SK-N-SH (cell line): ENCODE results near the gene ZNF484. TPM values are rescaled to one million over a fixed set of nuclear protein-coding genes. Genes with fewer than 3 reads are reported as not detected.
"Not testable (repeated sequence)": the region's sequence is repeated elsewhere in the genome, so short reads cannot be mapped to it uniquely, and the experiment has no call there.

ENCODE experiments used
- CTCF ChIA-PET: fragments of 300-600, 350-600 bp; formaldehyde crosslinking; extraction: SDS; loops from one replicate; lab custom pipeline; 2021; lab: Yijun Ruan, JAX
- POLR2A ChIA-PET: fragments of 350-600 bp; sonication (Branson Sonifier 250); formaldehyde crosslinking; extraction: SDS; loops from one replicate; lab custom pipeline; 2020; ENCODE audit warnings: antibody characterized with exemption, inconsistent platforms; lab: Yijun Ruan, JAX
- DNase-seq: peaks from one replicate; pipeline ENCODE4 v3.0.0; 2012
- H2AFZ ChIP-seq: fragments of 200-600 bp; sonication (generic); 2 replicates; pipeline ENCODE4 v1.8.1; 2016; ENCODE audit warnings: antibody characterized with exemption, mild to moderate bottlenecking, low read depth
- H3F3A ChIP-seq: fragments of 200-600 bp; sonication (generic); replicated peaks from 2 replicates; pipeline ENCODE3; 2016; ENCODE audit warnings: antibody characterized with exemption, mild to moderate bottlenecking; ENCODE audit not compliant: insufficient read depth
- H3K27ac ChIP-seq, 2 experiments: fragments of 200-500 bp in 1 of 2; fragments of 200-600 bp in 1 of 2; sonication (Bioruptor generic) in 1 of 2; sonication (generic), shearing (Covaris generic) in 1 of 2; 2 replicates each; pipeline versions ENCODE4 v1.5.1 to v1.6.1; 2014 to 2016; ENCODE audit warnings: low read depth in 2 of 2, inconsistent platforms in 1 of 2, low read length in 1 of 2, mild to moderate bottlenecking in 1 of 2, mixed read lengths in 1 of 2
- H3K27me3 ChIP-seq: fragments of 200-600 bp; sonication (generic), shearing (Covaris generic); 2 replicates; pipeline ENCODE4 v1.6.1; 2016; ENCODE audit warnings: mixed run types; ENCODE audit not compliant: insufficient read depth
- H3K36me3 ChIP-seq, 2 experiments: fragments of 200-500 bp in 1 of 2; fragments of 200-600 bp in 1 of 2; sonication (Bioruptor generic) in 1 of 2; sonication (generic) in 1 of 2; replicated peaks in 1 of 2; 2 replicates each; pipeline versions ENCODE3 to v1.5.1; 2014 to 2016; ENCODE audit warnings: low read length in 1 of 2, mild to moderate bottlenecking in 1 of 2; ENCODE audit not compliant: insufficient read depth in 2 of 2, control insufficient read depth in 1 of 2
- H3K4me1 ChIP-seq, 2 experiments: fragments of 200-500 bp in 1 of 2; fragments of 200-600 bp in 1 of 2; sonication (Bioruptor generic) in 1 of 2; sonication (generic), shearing (Covaris generic) in 1 of 2; 2 replicates each; pipeline versions ENCODE4 v1.5.1 to v1.6.1; 2014 to 2016; ENCODE audit warnings: low read depth in 1 of 2, low read length in 1 of 2, mixed run types in 1 of 2; ENCODE audit not compliant: insufficient read depth in 2 of 2, control insufficient read depth in 1 of 2
- H3K4me2 ChIP-seq: fragments of 200-600 bp; sonication (generic), shearing (Covaris generic); 2 replicates; pipeline ENCODE4 v1.6.1; 2017; ENCODE audit warnings: mixed run types
- H3K4me3 ChIP-seq, 2 experiments: fragments of 200-500 bp in 1 of 2; fragments of 200-600 bp in 1 of 2; sonication (Bioruptor generic) in 1 of 2; sonication (generic), shearing (Covaris generic) in 1 of 2; 2 replicates each; pipeline versions ENCODE4 v1.5.1 to v1.8.1; 2014 to 2016; ENCODE audit warnings: low read depth in 2 of 2, inconsistent platforms in 1 of 2, low read length in 1 of 2, mild to moderate bottlenecking in 1 of 2, mixed read lengths in 1 of 2, moderate library complexity in 1 of 2
- H3K79me2 ChIP-seq: fragments of 200-600 bp; sonication (generic); 2 replicates; pipeline ENCODE4 v1.8.1; 2017; ENCODE audit warnings: mild to moderate bottlenecking; ENCODE audit not compliant: insufficient read depth
- H3K9ac ChIP-seq: fragments of 200-600 bp; sonication (generic); 2 replicates; pipeline ENCODE4 v1.6.1; 2017; ENCODE audit warnings: mixed run types
- H3K9me2 ChIP-seq: fragments of 200-600 bp; sonication (generic); 2 replicates; pipeline ENCODE4 v1.6.1; 2017; ENCODE audit warnings: mixed run types
- H3K9me3 ChIP-seq: fragments of 200-600 bp; sonication (generic); 2 replicates; pipeline ENCODE4 v1.6.1; 2017; ENCODE audit warnings: mixed run types, mild to moderate bottlenecking, moderate library complexity
- H4K20me1 ChIP-seq: fragments of 200-600 bp; sonication (generic); 2 replicates; pipeline ENCODE4 v1.6.1; 2017; ENCODE audit warnings: mild to moderate bottlenecking, mixed run types; ENCODE audit not compliant: insufficient read depth
- CHD2 ChIP-seq: fragments of 150-350 bp; IDR thresholded peaks from 2 replicates; pipeline ENCODE4 v1.6.1; 2018; ENCODE audit warnings: low read length; ENCODE audit not compliant: partially characterized antibody
- ELF1 ChIP-seq: IDR thresholded peaks from 2 replicates; pipeline ENCODE4 v1.4.0; 2012
- EP300 ChIP-seq, 2 experiments: IDR thresholded peaks; 2 replicates each; pipeline versions ENCODE4 v1.4.0 to v1.6.1; 2012; ENCODE audit warnings: borderline replicate concordance in 1 of 2, low read depth in 1 of 2, low read length in 1 of 2
- EZH2phosphoT487 ChIP-seq: fragments of 200-600 bp; sonication (generic); IDR thresholded peaks from 2 replicates; pipeline ENCODE4 v1.6.1; 2017; ENCODE audit warnings: low read depth, mixed run types, mild to moderate bottlenecking, antibody characterized with exemption, moderate library complexity, borderline replicate concordance
- FOSL2 ChIP-seq: IDR thresholded peaks from 2 replicates; pipeline ENCODE4 v1.4.0; 2012; ENCODE audit warnings: low read depth, mild to moderate bottlenecking, moderate library complexity, borderline replicate concordance
- FOXM1 ChIP-seq: IDR thresholded peaks from 2 replicates; pipeline ENCODE4 v1.4.0; 2012; ENCODE audit warnings: low read depth, mild to moderate bottlenecking
- JUND ChIP-seq: IDR thresholded peaks from 2 replicates; pipeline ENCODE4 v1.4.0; 2012
- MEF2A ChIP-seq: IDR thresholded peaks from 2 replicates; pipeline ENCODE4 v1.4.0; 2012; ENCODE audit warnings: low read depth, borderline replicate concordance
- MXI1 ChIP-seq: IDR thresholded peaks from 2 replicates; pipeline ENCODE4 v1.6.1; 2012; ENCODE audit warnings: mild to moderate bottlenecking, low read depth, low read length, improper control_type of control experiment
- RCOR1 ChIP-seq: fragments of 150-350 bp; IDR thresholded peaks from 2 replicates; pipeline ENCODE4 v1.6.1; 2017; ENCODE audit warnings: antibody characterized with exemption, low read length
- REST ChIP-seq: IDR thresholded peaks from 2 replicates; pipeline ENCODE4 v1.6.1; 2012; ENCODE audit warnings: mild to moderate bottlenecking, low read depth, low read length, moderate library complexity
- RFX5 ChIP-seq: IDR thresholded peaks from 2 replicates; pipeline ENCODE4 v1.6.1; 2012; ENCODE audit warnings: mild to moderate bottlenecking, improper control_type of control experiment, low read length
- RXRA ChIP-seq: IDR thresholded peaks from 2 replicates; pipeline ENCODE4 v1.4.0; 2012; ENCODE audit warnings: low read depth, mild to moderate bottlenecking, borderline replicate concordance
- TEAD4 ChIP-seq: IDR thresholded peaks from 2 replicates; pipeline ENCODE4 v1.4.0; 2012; ENCODE audit warnings: mild to moderate bottlenecking, borderline replicate concordance; ENCODE audit not compliant: insufficient read depth
- USF2 ChIP-seq: fragments of 150-350 bp; IDR thresholded peaks from 2 replicates; pipeline ENCODE4 v1.6.1; 2017; ENCODE audit warnings: antibody characterized with exemption, low read length, low read depth, borderline replicate concordance
- WGBS: methylation state at CpG from one replicate; pipeline ENCODE4 v1.1.6; 2017; ENCODE audit warnings: low lambda C conversion rate; 5-methylcytosine and 5-hydroxymethylcytosine counted together
- polyA plus RNA-seq, 3 experiments: library from polyadenylated mRNA; depleted of rRNA; stranded (reverse); fragments of >200 nt; gene quantifications; 2 replicates each; pipeline ENCODE4 v1.2.3, GENCODE V29; 2012
- TF ChIP-seq, protein P1 (sequence below): fragments of 200-600 bp; sonication (generic); IDR thresholded peaks from 2 replicates; pipeline ENCODE4 v1.6.1; 2017; ENCODE audit warnings: antibody characterized with exemption, mild to moderate bottlenecking, moderate library complexity
- TF ChIP-seq, protein P2 (sequence below): fragments of 150-350 bp; IDR thresholded peaks from 2 replicates; pipeline ENCODE4 v1.6.1; 2016; ENCODE audit warnings: mild to moderate bottlenecking, low read depth, low read length
- TF ChIP-seq, protein P3 (sequence below): IDR thresholded peaks from 2 replicates; pipeline ENCODE4 v1.4.0; 2012; ENCODE audit warnings: low read depth

The ZNF484 gene
- polyA plus RNA-seq, 1 of the 3 experiments (the other 2 are of a cell fraction), result 0.79 TPM

- TF ChIP-seq, protein P1, sequence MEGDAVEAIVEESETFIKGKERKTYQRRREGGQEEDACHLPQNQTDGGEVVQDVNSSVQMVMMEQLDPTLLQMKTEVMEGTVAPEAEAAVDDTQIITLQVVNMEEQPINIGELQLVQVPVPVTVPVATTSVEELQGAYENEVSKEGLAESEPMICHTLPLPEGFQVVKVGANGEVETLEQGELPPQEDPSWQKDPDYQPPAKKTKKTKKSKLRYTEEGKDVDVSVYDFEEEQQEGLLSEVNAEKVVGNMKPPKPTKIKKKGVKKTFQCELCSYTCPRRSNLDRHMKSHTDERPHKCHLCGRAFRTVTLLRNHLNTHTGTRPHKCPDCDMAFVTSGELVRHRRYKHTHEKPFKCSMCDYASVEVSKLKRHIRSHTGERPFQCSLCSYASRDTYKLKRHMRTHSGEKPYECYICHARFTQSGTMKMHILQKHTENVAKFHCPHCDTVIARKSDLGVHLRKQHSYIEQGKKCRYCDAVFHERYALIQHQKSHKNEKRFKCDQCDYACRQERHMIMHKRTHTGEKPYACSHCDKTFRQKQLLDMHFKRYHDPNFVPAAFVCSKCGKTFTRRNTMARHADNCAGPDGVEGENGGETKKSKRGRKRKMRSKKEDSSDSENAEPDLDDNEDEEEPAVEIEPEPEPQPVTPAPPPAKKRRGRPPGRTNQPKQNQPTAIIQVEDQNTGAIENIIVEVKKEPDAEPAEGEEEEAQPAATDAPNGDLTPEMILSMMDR, result no peak
- TF ChIP-seq RCOR1, result no peak
- TF ChIP-seq FOXM1, result no peak
- no peak for TF ChIP-seq MEF2A
- TF ChIP-seq EP300 (IDR thresholded peaks at IDR 0.05; ENCODE audit: borderline replicate concordance in 1 of 2, low read depth in 1 of 2, low read length in 1 of 2), result no peak
- no peak for TF ChIP-seq TEAD4
- TF ChIP-seq MXI1, result no peak
- no peak for TF ChIP-seq RFX5
- TF ChIP-seq, protein P2, sequence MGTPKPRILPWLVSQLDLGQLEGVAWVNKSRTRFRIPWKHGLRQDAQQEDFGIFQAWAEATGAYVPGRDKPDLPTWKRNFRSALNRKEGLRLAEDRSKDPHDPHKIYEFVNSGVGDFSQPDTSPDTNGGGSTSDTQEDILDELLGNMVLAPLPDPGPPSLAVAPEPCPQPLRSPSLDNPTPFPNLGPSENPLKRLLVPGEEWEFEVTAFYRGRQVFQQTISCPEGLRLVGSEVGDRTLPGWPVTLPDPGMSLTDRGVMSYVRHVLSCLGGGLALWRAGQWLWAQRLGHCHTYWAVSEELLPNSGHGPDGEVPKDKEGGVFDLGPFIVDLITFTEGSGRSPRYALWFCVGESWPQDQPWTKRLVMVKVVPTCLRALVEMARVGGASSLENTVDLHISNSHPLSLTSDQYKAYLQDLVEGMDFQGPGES, result no peak
These were observed 26.9 kb downstream of the ZNF484 start (continued) for GRCh38 chr9:92850898-92851297.

DNA sequence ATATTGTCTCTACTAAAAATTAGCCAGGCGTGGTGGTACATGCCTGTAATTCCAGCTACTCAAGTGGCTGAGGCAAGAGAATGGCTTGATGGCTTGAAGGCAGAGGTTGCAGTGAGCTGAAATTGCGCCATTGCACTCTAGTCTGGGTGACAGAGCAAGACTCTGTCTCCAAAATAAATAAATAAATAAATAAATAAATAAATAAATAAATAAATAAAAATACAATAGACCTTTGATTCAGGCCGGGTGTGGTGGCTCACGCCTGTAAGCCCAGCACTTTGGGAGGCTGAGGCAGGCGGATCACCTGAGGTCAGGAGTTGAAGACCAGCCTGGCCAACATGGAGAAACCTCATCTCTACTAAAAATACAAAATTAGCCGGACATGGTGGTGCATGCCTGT, 29.1 kb downstream of the ZNF484 start:
- H3F3A ChIP-seq, H3K79me2 ChIP-seq, H3K4me1 ChIP-seq, POLR2A ChIA-PET, H3K4me3 ChIP-seq, H3K9me2 ChIP-seq, H3K27me3 ChIP-seq, H4K20me1 ChIP-seq, DNase-seq, H3K27ac ChIP-seq, CTCF ChIA-PET, H3K4me2 ChIP-seq, H2AFZ ChIP-seq, H3K9ac ChIP-seq: not testable (repeated sequence)
- 87% methylated on average over 6 of the region's 6 CpGs for WGBS
- Histone ChIP-seq H3K36me3 (peaks cover 46 to 96% of the 10 kb centered on the region in 2 experiments), H3K9me3 (peaks cover 28% of the 10 kb centered on the region; the same call in 1 of the 2 replicates)

DNA sequence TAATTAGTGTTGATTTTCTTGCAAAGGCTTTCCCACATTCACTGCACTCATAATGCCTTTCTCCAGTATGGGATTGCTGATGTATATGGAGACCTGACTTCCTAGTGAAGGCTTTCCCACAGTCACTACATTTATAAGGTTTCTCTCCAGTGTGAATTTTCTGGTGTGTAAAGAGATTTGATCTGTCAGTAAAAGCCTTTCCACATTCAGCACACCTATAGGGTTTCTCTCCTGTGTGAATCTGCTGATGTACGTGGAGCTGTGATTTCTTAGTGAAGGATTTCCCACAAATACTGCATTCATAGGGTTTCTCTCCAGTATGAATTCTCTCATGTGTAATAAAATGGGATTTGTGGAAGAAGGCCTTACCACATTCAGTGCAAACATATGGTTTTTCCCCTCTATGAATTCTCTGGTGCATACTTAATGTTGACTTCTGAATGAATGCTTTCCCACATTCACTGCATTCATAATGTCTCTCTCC, 31.1 kb downstream of the ZNF484 start:
- ChIA-PET CTCF (no interaction called here), POLR2A (no interaction called here)
- Histone ChIP-seq H2AFZ (no peak overlapping the region), H3K27ac (no peak overlapping the region), H3K4me3 (no peak overlapping the region; a peak in 1 of 4 replicates), H3K36me3 (peaks cover 36 to 85% of the 10 kb centered on the region in 2 experiments), H3K79me2 (no peaks in the 10 kb centered on the region), H3K4me1 (no peaks in the 10 kb centered on the region), H3K9ac (no peak overlapping the region), H3F3A (peaks cover 2% of the 10 kb centered on the region), H4K20me1 (no peaks in the 10 kb centered on the region), H3K27me3 (no peaks in the 10 kb centered on the region), H3K9me2 (no peaks in the 10 kb centered on the region), H3K4me2 (no peak overlapping the region), H3K9me3 (peaks cover 28% of the 10 kb centered on the region; the same call in 1 of the 2 replicates)
- no peak for DNase-seq
- 94% methylated on average over 1 of the region's 1 CpG for WGBS
- TF ChIP-seq JUND (no peak), CHD2 (no peak), EZH2phosphoT487 (no peak), USF2 (no peak), RCOR1 (no peak), RXRA (no peak), FOSL2 (no peak), FOXM1 (no peak), RFX5 (no peak), ELF1 (no peak), REST (no peak)
- TF ChIP-seq, protein P3, sequence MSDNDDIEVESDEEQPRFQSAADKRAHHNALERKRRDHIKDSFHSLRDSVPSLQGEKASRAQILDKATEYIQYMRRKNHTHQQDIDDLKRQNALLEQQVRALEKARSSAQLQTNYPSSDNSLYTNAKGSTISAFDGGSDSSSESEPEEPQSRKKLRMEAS, result no peak
